Colon (tissue), 2 donors: Measurements from ENCODE around the gene ABCA13.

Experiments
- FAIRE-seq: peaks from 2 replicates; lab custom pipeline; 2012; peaks lifted over from hg19 to GRCh38; lab: Jason Lieb, UNC
- donor health status: control.
- donor health status: control.

Gene ABCA13

DNA sequence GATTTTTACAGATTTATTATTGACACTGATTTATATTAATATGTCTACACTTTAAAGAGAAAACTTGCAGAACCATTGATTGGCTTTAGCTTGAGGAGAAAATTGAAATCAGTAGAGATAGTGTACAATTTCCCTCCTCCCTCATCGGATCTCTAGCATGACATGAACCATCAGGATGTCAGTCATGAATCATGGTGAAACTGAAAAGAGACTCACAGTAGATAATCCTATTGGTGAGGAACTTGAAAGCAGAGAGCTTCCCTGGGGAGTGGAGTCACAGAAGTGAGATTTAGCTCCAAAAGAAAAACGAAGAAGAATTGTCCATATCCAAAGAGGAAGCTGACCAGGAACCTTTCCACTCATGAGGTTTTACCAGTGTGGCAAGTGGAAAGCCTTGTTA lies 346.8 kb downstream of the ABCA13 start:
- FAIRE-seq: no peak

DNA sequence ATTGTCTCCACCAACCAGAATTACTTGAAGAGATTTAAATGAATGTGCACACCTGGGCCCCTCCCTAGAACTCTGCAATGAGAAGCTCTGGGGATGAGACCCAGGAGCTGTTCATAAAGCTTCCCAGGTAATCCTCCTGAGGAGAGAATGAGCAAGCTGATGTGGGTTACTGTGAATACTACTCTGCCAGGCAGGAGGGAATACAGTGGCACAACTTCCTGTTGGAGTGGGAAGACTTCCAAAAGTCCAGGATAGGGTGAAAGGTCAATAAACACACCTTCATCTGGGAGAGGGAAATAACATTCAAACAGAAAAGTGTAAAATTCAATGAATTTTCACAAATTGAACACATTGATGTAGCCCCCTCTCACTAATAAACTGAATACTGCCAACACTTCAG lies 351.4 kb downstream of the ABCA13 start:
- no peak for FAIRE-seq

DNA sequence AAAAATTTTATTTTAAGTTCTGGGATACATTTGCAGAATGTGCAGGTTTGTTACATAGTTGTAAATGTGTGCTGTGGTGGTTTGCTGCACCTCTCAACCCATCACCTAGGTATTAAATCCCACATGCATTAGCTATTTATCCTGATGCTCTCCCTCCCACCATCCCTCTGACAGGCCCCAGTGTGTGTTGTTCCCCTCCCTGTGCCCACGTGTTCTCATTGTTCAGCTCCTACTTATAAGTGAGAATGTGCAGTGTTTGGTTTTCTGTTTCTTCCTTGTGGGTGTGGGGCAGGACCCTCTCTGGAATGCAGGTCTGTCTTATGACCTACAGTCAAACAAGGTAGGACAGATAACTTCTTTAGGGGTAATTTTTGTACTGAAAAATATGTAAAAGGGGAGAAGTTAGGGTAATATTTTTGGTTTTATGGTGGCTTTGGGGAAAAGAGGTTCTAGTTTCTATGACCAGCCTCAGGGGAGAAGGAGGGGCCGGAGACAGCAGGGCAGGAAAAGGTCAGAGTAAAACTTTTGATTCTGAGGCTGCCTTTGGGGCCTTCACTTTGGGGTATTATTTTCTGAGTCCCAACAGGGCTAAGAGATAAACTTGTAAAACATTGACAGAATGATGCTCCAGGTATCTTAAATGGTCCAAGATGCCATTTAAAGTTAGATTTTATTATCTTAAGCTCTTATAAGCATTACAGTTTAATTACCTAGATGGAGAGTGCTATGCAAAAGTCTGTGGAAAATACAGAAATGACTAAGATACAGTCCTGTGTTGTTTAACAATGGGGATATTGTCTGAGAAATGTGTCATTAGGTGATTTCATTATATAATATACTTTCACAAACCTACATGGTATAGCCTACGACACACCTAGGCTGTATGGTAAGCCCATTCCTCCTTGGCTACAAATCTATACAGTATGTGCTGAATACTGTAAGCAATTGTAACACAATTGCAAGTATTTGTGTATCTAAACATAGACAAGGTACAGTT lies 354.8 kb downstream of the ABCA13 start:
- FAIRE-seq: no peak

DNA sequence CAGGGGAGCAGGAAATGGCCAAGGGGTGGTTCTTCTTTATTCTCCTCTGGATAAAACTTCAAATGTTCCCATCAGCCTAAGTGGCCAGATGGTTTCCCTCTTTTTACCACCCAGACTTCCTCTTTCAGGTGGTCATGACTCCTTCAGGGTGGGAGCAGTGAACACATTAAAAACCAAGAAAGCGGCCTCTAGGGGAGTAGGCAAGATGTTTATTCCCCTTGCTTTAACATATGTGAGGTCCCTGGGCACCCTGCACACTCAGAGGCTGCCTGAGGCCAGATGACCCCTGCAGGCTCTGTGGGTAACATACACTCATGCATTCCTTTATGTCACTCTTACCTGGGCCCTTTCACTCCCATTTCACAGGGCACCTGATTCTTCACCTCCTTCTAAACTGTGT lies 357.4 kb downstream of the ABCA13 start:
- no peak for FAIRE-seq

DNA sequence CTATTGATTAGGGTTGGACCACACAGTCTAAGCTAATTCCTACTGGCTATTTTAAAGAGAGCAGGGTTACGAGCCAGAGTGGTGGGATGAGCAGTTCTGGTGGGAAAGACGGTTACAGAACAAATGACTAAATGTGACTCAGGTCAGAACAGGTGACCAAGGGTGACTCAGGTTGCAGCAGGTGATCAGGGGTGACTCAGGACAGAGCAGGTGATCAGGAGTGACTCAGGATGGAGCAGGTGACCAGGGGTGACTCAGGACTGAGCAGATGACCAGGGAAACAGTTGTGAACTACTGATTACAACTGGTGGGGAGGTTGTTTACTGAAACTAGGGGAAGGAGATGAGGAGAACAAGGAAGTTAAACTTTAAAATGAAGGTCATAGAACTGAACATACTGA lies 366.3 kb downstream of the ABCA13 start:
- FAIRE-seq: no peak

DNA sequence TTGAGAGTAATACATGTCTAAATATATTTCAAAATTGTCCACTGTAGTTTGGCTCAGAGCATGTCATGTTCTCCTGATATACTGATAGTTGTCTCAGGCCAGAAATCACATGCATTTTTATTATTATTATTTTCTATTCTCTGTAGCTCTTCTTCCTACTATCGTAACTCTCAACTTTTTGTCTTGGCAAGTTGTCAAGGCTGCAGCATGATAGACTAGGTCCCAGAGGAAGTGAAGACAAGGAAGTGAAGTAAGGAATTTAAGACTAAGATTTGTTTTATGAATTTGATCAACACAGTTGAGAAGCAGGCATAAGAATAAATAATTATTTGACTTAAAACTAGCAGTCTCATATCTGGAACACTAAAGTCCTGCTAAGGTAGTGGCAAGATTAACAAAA lies 369.5 kb downstream of the ABCA13 start:
- FAIRE-seq: no peak

DNA sequence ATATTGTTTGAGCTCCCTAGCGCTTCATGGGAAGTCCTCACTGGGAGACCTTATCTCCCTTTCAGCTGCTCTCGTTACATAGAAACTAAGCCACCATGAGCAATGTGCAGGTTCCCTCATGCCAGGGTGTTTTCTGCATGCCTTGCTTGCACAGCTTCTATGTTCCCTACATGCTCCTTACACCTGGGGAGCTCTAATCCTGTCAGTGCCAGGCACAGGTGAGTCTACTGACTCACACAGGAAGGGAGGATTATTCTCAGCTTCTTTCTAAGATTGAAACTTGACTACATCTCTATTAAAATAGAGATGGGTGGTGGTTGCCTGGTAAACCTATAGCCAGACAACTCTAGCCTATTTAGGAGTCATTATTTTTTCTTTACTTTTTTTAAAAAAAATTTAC lies 377.4 kb downstream of the ABCA13 start:
- FAIRE-seq: no peak

DNA sequence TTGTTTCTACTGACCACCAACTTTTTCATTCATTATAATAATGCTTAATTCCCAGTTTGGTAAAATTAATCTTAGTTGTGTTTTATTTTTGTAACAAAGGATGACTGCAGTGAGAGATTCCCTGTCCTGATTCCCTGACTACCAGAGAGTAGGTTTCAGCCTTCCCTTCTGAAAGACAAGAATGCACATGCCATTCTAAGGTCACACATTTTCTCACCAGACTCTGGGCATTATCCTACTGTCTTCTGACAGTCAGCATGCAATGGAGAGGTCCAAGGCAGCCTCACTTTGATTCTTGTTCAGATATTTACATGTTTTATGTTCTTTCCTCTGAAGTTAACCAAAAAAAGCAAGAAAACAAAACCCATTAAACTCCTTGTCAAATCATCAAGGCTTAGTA lies 380.4 kb downstream of the ABCA13 start:
- FAIRE-seq: no peak

DNA sequence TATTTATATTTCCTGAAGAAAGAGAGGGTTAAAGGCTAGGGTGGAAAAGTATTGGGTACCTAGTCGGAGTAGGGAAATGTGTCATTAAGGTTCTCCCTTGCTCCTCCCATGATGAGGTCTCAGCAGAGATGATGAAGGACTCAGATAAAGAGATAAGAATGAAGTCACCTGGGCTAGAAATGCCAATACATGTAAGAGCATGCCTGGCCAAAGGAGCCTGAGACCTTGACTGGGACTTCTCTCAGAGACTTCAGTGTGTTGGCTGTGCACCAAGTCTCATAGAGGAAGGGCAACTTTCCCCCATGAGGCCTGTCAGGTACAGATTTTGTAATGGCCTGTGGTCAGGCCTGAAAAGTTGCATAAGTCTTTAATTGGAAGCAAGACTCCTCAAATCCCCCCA lies 392.1 kb downstream of the ABCA13 start:
- FAIRE-seq: no peak

DNA sequence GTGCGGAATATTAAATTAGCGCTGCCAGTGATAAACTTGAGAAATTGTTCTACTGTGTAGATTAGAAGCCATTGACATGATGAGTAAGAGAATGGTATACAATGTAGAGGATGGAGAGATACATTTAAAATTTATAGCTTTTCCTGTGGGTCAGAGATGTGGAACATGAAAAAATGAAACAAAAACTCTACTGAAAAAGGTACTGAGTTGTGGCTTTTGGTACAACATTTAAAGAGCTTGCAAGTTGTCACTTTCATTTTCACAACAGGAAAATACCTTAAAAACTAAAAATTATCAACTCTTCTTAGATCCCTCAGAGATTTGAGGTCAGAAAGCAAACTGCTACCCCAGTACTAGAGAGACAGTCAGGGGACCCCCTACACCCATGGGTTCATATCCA lies 404.3 kb downstream of the ABCA13 start:
- FAIRE-seq: no peak

DNA sequence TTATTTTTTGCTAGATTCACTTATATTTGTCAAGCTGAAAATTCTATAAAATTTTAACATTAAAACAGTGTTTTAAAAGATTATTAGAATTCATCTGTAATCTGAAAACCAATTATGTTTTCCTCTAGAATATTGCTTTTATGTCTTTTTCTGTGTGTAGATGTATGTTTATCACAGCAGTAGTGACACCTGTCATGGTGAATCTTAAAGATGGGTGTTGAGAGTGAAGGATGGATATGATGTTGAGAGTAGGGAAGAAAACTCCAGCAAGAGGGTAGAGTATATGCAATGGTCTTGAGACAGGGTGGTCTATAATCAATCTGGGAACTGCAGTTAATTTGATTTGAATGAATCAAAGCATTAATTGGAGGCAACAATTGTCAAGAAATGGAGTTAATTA lies 416.2 kb downstream of the ABCA13 start:
- no peak for FAIRE-seq

DNA sequence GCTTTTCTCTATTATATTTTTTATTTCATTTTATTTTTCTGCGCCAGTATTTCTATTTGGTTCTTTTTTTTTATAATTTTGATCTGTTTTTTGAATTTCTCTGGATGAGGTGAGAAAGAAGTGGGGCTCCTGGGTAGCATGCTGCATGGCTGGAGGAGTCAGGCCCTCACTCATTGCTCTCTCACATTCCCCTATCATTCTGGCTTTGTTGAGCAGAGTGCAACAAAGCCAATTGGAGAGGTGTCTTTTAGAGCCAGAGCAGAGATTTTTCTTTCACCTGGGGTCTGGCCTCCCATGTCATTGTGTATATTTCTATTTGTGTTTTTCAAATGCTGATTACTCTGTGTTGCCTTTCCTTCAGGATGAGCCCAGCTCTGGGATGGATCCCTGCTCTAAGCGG lies 423.1 kb downstream of the ABCA13 start:
- no peak for FAIRE-seq

DNA sequence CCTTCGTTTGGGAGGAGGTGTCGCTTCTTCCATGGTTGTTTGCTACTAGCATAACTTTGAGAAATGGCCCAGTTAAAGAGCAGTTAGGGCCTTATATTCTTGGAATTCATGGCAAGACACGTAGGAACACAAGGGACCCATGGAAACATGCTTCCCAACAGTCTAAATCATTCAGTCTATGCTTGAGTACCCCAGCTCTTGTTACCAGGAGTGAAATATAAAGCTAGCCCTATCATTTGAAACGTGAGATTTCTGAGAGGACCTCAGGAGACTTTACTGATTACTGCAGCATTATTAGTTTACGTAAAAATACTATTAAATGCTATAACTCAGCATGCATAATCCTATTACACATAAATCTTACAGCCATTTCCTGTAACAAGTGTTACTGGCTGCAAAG lies 424.5 kb downstream of the ABCA13 start:
- FAIRE-seq: no peak

DNA sequence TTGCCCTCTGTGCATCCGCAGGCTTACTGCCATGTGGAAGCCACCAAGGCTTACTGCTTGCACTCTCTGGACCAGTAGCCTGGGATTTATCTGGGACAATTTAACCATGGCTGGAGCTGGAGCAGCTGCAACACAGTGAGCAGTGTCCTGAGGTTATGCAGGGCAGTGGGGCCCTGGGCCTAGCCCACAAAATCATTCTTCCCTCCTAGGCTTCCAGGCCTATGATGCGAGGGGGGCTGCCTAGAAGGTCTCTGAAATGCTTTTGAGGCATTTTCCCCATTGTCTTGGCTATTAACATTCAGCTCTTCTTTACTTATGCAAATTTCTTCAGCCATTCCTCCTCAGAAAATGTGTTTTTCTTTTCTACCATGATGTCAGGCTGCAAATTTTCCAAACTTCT lies 439.4 kb downstream of the ABCA13 start:
- no peak for FAIRE-seq

DNA sequence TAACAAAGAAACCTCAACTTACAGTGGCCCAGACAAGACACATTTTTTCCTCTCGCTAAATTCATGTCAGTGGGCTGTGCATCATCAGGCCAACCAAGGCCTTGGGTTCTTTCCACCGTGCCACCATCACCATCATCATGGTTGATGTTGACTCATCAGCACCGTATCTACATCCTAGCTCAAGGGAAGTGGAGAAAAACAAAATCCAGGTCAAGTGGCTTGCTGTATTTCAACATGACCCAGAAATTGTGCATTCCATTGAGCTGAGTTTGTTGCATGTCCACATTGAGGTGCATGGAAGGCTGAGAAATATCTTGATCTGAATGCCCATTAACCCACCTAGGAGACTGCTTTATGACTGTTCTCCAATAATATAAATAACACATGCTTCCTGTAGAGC lies 440.7 kb downstream of the ABCA13 start:
- no peak for FAIRE-seq

DNA sequence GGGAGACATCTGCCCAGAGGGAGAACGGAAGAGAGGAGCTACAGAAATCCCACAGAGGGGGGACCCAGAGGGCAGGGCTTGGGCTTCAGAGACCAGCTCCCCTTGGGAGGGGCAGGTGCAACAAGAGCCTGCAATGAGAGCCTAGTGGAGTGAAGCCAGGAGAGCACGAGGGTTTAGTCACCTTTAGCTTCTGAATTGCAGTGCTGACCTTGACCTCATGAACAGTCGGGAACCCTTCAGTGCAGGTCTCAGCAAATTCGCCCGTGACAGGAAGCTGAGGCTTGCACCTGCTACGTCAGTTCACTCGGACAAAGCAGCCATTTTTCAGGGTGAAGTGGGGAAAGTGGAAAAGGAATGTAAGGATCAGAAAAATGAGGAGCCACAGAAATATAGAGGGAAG lies 446.2 kb downstream of the ABCA13 start:
- FAIRE-seq: no peak

DNA sequence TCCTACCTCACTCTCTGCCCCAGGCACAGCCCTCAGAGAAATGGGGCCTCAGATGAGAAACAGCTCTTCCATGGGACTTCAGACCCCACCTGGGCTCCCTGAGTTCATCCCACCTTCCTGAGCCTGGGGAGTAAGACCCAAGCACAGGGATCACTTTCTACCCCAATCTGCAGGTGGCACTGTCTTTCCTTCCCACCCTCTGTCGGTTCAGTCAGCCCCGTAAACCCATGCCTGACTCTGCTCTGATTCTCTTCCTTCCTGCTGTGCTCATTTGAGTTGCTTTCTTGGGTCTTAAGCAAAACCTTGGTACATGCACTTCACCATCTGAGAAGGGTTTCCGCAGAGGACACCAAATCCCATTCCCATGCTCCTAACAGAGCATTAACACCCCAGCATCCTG lies 446.7 kb downstream of the ABCA13 start:
- no peak for FAIRE-seq

DNA sequence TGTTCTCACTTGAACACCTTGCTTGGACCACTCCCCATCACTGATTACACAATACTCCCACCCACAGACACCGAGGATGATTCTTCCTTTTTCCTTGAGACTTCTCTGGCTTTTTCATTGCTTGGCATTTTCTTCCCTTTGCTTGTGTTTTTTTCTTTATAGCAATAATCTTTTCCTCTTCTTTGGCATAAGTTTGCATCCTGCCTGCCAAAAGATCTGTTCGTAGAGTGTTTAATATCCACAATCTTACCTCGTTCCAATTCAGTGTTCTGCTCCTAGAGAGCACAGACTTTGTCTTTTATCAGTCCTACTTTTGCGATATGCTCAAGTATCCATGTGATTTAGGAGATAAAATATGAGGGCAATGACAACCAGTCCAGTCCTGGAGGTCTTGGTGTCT lies 449.8 kb downstream of the ABCA13 start:
- FAIRE-seq: no peak

DNA sequence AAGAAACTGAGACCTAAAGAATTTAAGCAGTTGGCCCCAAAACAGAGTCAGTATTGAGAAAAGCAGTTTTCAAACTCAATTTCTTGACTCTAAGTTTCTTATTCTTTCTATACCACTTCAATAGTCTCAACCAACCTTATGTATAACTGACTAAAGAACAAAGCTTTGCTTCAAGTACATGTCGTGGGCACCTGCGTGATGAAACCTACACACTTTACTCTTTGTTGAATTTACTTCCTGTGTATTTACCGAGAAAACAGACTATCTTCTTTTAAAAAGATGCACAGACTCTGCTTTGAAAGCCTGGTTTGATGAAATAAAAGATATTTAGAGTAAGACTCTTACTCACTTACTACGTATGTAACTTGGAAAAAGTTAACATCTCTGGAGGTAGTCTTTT lies 455.9 kb downstream of the ABCA13 start:
- no peak for FAIRE-seq

DNA sequence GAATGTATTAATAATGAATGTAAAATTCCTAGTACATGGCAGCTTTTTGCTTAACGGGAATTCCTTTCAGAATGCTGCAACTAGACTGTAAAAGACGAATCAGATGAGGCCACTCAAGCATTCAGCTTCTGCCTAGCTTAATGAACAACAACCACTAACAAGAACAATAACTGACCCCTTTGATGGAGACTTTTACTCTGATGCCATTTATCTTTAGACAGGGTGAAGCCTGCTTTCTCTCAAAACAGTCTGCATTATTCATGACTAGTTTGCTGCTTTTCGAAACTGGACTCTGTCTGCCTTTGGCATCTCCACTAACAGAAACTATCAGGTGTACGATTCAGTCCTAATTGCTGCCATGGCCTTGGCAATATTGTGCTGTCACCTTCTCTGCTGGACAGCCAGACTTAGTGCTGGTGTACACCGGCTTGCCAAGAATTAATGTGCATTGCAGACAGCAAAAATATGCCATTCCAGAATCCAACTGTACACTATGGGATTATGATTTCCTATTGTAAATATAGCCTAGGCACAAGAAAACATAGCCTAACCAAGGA lies 457.6 kb downstream of the ABCA13 start:
- FAIRE-seq: no peak

DNA sequence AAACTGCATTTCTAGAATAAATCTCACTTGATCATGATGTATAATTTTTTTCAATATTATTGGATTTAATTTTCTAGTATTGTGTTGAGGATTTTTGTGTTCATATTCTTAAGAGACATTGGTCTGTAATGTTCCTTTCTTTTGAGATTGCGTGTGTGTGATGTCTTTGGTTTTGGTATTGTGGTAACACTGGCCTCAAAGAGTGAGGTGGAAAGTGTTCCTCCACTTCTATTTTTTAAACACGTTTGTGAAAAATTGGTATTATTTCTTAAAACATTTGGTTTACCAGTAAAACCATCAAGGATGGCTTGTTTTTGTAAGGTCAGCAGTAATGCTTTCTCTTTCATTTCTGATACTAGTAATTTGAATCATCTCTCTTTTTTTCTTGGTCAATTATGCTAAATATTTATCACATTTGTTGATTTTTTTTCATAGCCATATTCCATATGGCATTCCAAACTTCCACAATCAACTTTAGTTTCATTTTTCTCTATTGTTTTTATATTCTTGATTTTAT lies 462.9 kb downstream of the ABCA13 start:
- FAIRE-seq: no peak

DNA sequence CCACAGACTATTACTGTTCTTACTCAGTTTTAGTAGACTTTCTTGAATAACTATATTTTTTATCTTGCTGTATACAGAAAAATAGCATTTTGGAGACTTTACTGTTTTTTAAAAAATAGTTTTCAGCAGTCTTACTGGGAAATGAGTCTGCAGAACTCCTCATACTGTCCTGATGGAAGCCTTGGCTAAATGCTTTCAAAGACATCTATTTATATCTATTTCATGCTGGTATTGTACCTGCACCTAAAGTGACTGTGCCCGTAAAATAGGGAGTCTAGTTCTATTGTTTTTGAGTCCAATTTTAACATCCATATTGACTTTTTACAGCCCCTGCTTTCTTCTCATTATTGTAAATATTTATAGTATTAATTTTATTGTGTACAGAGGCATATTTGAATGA lies 464.5 kb downstream of the ABCA13 start:
- FAIRE-seq: no peak

DNA sequence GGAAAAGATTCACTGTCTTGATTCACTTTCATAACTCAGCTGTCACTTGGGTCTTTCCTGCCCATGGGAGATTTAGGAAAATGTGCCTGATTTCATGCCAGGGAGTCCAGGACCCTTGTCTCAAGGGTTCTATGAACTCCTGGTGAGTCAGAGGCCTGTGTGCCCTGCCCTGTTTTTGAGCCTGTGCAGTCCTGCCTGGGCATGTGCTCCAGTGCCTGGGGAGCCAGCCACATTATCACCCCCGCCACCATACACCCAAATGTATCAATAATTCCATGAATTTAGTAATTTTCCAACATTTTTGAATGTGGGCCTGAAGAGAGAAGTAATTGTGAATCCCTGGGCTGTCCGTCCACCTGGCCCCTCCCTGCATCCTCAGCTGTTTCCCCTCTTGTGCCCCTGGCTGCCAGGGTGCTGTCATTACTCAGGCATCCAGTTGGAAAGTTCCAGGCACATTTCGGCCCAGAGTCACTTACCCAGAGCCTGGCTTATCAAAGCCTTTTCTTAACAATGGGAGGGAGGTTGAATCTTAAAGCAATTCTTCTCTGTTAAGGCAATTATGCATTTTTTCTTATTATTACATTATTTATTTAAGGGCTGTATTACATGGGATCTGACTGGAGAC lies 465.2 kb downstream of the ABCA13 start:
- FAIRE-seq: no peak
